Measurements from ENCODE around the gene SUPV3L1.

DNA sequence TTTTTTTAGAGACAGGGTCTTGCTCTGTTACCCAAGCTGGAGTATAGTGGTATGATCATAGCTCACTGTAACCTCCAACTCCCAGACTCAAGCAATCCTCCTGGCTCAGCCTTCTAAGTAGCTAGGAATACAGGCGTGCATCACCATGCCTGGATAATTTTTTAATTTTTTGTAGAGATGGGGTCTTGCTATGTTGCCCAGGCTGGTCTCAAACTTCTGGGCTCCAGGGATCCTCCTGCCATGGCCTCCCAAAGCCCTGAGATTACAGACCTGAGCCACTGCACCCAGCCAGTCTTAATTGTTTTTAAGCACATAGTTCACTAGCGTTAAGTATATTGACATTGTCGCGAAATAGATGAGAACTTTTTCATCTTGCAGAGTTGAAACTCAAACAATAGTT, 2.0 kb downstream of the SUPV3L1 start:
- TF ChIP-seq JUND (IDR thresholded peaks at IDR 0.05) (no peak), SP1 (IDR thresholded peaks at IDR 0.05) (no peak), YY1 (IDR thresholded peaks at IDR 0.05) (no peak), HNF4A (conservative IDR thresholded peaks at IDR 0.05) (no peak), RAD21 (IDR thresholded peaks at IDR 0.05) (no peak), TAF1 (conservative IDR thresholded peaks at IDR 0.05) (no peak)
- TF ChIP-seq, protein P1, sequence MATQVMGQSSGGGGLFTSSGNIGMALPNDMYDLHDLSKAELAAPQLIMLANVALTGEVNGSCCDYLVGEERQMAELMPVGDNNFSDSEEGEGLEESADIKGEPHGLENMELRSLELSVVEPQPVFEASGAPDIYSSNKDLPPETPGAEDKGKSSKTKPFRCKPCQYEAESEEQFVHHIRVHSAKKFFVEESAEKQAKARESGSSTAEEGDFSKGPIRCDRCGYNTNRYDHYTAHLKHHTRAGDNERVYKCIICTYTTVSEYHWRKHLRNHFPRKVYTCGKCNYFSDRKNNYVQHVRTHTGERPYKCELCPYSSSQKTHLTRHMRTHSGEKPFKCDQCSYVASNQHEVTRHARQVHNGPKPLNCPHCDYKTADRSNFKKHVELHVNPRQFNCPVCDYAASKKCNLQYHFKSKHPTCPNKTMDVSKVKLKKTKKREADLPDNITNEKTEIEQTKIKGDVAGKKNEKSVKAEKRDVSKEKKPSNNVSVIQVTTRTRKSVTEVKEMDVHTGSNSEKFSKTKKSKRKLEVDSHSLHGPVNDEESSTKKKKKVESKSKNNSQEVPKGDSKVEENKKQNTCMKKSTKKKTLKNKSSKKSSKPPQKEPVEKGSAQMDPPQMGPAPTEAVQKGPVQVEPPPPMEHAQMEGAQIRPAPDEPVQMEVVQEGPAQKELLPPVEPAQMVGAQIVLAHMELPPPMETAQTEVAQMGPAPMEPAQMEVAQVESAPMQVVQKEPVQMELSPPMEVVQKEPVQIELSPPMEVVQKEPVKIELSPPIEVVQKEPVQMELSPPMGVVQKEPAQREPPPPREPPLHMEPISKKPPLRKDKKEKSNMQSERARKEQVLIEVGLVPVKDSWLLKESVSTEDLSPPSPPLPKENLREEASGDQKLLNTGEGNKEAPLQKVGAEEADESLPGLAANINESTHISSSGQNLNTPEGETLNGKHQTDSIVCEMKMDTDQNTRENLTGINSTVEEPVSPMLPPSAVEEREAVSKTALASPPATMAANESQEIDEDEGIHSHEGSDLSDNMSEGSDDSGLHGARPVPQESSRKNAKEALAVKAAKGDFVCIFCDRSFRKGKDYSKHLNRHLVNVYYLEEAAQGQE (IDR thresholded peaks at IDR 0.05) = no peak
- TF ChIP-seq, protein P2, sequence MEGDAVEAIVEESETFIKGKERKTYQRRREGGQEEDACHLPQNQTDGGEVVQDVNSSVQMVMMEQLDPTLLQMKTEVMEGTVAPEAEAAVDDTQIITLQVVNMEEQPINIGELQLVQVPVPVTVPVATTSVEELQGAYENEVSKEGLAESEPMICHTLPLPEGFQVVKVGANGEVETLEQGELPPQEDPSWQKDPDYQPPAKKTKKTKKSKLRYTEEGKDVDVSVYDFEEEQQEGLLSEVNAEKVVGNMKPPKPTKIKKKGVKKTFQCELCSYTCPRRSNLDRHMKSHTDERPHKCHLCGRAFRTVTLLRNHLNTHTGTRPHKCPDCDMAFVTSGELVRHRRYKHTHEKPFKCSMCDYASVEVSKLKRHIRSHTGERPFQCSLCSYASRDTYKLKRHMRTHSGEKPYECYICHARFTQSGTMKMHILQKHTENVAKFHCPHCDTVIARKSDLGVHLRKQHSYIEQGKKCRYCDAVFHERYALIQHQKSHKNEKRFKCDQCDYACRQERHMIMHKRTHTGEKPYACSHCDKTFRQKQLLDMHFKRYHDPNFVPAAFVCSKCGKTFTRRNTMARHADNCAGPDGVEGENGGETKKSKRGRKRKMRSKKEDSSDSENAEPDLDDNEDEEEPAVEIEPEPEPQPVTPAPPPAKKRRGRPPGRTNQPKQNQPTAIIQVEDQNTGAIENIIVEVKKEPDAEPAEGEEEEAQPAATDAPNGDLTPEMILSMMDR (IDR thresholded peaks at IDR 0.05; ENCODE audit: low read depth, low read length, missing input control) = no peak
- TF ChIP-seq, protein P3, sequence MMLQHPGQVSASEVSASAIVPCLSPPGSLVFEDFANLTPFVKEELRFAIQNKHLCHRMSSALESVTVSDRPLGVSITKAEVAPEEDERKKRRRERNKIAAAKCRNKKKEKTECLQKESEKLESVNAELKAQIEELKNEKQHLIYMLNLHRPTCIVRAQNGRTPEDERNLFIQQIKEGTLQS (IDR thresholded peaks at IDR 0.05) = no peak
